K562 (cell line): ENCODE measurements around the gene C10orf90. TPM values are rescaled to one million over a fixed set of nuclear protein-coding genes. Genes with fewer than 3 reads are reported as not detected.

Source experiments
- ATAC-seq: fragments of 200-7000 bp; cut with Tn5 transposase; 3 replicates; pipeline ENCODE4 v1.9.1; 2020; ENCODE audit warnings: moderate library complexity
- BruUV-seq: library from RNA; stranded (reverse); fragments of 400-500 nt; replicated peaks from 2 replicates; lab custom pipeline; 2021; lab: Mats Ljungman, UMichigan
- CTCF ChIA-PET: fragments of 300-600 bp; formaldehyde crosslinking; extraction: SDS; loops from one replicate; lab custom pipeline; 2021; ENCODE audit warnings: low intra/inter-chr PET ratio; lab: Yijun Ruan, JAX
- POLR2A ChIA-PET: fragments of 300-600, 350-650 bp; sonication (Branson Sonifier 250); formaldehyde crosslinking; extraction: SDS; loops from one replicate; lab custom pipeline; 2021; ENCODE audit warnings: antibody characterized with exemption, inconsistent platforms; lab: Yijun Ruan, JAX
- DNase-seq, 4 experiments: peaks; one replicate each; pipeline versions ENCODE4 v3.0.0 to v3.0.0-alpha.2; 2011 to 2018; ENCODE audit warnings: low spot score in 3 of 4, mixed read lengths in 3 of 4; ENCODE audit errors: extremely low read depth in 1 of 4
- FAIRE-seq: peaks from 2 replicates; lab custom pipeline; 2011; peaks lifted over from hg19 to GRCh38; lab: Jason Lieb, UNC
- H2AFZ ChIP-seq: 2 replicates; pipeline ENCODE4 v1.6.0; 2011; ENCODE audit warnings: low read depth, low read length, control low read depth, inconsistent platforms
- H3K27ac ChIP-seq: fragments of 200-600 bp; 3 replicates; pipeline ENCODE4 v1.8.0; 2011; ENCODE audit warnings: low read depth, mild to moderate bottlenecking, control low read depth, inconsistent platforms, low read length, moderate library complexity, mixed read lengths; ENCODE audit errors: extremely low read depth
- H3K27me3 ChIP-seq, 2 experiments: fragments of 300-600 bp in 1 of 2; 2 replicates in 1 of 2; 3 replicates in 1 of 2; pipeline versions ENCODE4 v1.6.0 to v1.8.0; 2011; ENCODE audit warnings: inconsistent platforms in 2 of 2, low read length in 2 of 2, mild to moderate bottlenecking in 1 of 2, mixed read lengths in 1 of 2, moderate library complexity in 1 of 2; ENCODE audit not compliant: control insufficient read depth in 2 of 2, insufficient read depth in 2 of 2
- H3K36me3 ChIP-seq: fragments of 300-600 bp; 3 replicates; pipeline ENCODE4 v1.8.0; 2011; ENCODE audit warnings: mild to moderate bottlenecking, low read length, inconsistent platforms; ENCODE audit not compliant: control insufficient read depth, insufficient read depth
- H3K4me1 ChIP-seq, 2 experiments: fragments of 200-600 bp in 1 of 2; replicated peaks in 1 of 2; 2 replicates in 1 of 2; 3 replicates in 1 of 2; pipeline versions ENCODE4 v1.5.1 to v1.8.0; 2011; ENCODE audit warnings: inconsistent platforms in 2 of 2, low read length in 2 of 2, mild to moderate bottlenecking in 1 of 2, mixed read lengths in 1 of 2, moderate library complexity in 1 of 2; ENCODE audit not compliant: control insufficient read depth in 2 of 2, insufficient read depth in 2 of 2
- H3K4me2 ChIP-seq: 2 replicates; pipeline ENCODE4 v1.6.1; 2011; ENCODE audit warnings: low read length, control low read depth, inconsistent platforms, mixed read lengths; ENCODE audit not compliant: insufficient read depth
- H3K4me3 ChIP-seq: fragments of 200-600 bp; sonication (generic), shearing (Covaris generic); 2 replicates; pipeline ENCODE4 v1.5.1; 2016; ENCODE audit warnings: control low read depth, inconsistent platforms
- H3K79me2 ChIP-seq: fragments of 200-600 bp; 3 replicates; pipeline ENCODE4 v1.8.0; 2011; ENCODE audit warnings: low read length, inconsistent platforms; ENCODE audit not compliant: control insufficient read depth, insufficient read depth
- H3K9ac ChIP-seq, 2 experiments: 2 replicates each; pipeline versions ENCODE4 v1.6.0 to v1.6.1; 2011; ENCODE audit warnings: low read depth in 2 of 2, low read length in 2 of 2, control low read depth in 1 of 2, inconsistent platforms in 1 of 2, mild to moderate bottlenecking in 1 of 2, mixed read lengths in 1 of 2; ENCODE audit not compliant: insufficient read depth in 1 of 2
- H3K9me1 ChIP-seq: one replicate; pipeline ENCODE4 v1.6.0; 2011; ENCODE audit warnings: inconsistent platforms, mild to moderate bottlenecking, low read length, moderate library complexity; ENCODE audit not compliant: control insufficient read depth, insufficient read depth
- H3K9me3 ChIP-seq: replicated peaks from 2 replicates; pipeline ENCODE4 v1.5.1; 2011; ENCODE audit warnings: low read depth, low read length, inconsistent platforms; ENCODE audit not compliant: control insufficient read depth, insufficient read depth
- H4K20me1 ChIP-seq: replicated peaks from 2 replicates; pipeline ENCODE4 v1.6.1; 2011; ENCODE audit warnings: low read length, inconsistent platforms, mixed read lengths; ENCODE audit not compliant: control insufficient read depth, insufficient read depth
- WGBS: fragments of 100-300 bp; shearing (Covaris generic); methylation state at CpG from one replicate; pipeline ENCODE4 v1.1.6; 2016; ENCODE audit warnings: low coverage, mixed read lengths; ENCODE audit not compliant: insufficient coverage; ENCODE audit errors: missing lambda C conversion rate; 5-methylcytosine and 5-hydroxymethylcytosine counted together
- in situ Hi-C: fragments of 300-500 bp; cut with MboI; formaldehyde crosslinking; loops from 4 replicates; pipeline ENCODE4 v1.15.0; 2018; ENCODE audit warnings: inconsistent platforms, mixed read lengths
- intact Hi-C: fragments of 100-400 bp; cut with micrococcal nuclease; formaldehyde crosslinking; loops from 2 replicates; pipeline ENCODE4 v1.14.2; 2022
- polyA plus RNA-seq, 8 experiments: library from polyadenylated mRNA; depleted of rRNA in 4 of 8; stranded (reverse) in 5 of 8; unstranded in 3 of 8; fragments of >200 nt; fragmentation: Nextera tagmentation in 2 of 8; fragmentation: Illumina TruSeq in 1 of 8; extraction: Ambion mirVana in 2 of 8; extraction: Trizol in 1 of 8; gene quantifications; 2 replicates each; pipeline versions ENCODE4 v1.2.1 to v1.2.3, GENCODE V29; 2011 to 2014; ENCODE audit warnings: inconsistent platforms in 1 of 8, missing spikeins in 1 of 8
- total RNA-seq, 7 experiments: library from RNA; depleted of rRNA in 6 of 7; stranded (reverse); fragments of >200 nt in 6 of 7; fragmentation: Illumina TruSeq in 2 of 7; extraction: Trizol in 2 of 7; gene quantifications; 2 replicates each; pipeline versions ENCODE4 v1.2.1 to v1.2.3, GENCODE V29; 2011 to 2021; ENCODE audit warnings: low replicate concordance in 1 of 7
- TF ChIP-seq, protein P1 (sequence below): sonication (generic); formaldehyde crosslinking; IDR thresholded peaks from 2 replicates; pipeline ENCODE4 v1.8.0; 2022; ENCODE audit warnings: mild to moderate bottlenecking, missing genetic modification reagents
- TF ChIP-seq, protein P2 (sequence below): fragments of 450-650 bp; IDR thresholded peaks from 2 replicates; pipeline ENCODE4 v1.6.1; 2016; ENCODE audit warnings: low read depth, mild to moderate bottlenecking, moderate library complexity
- TF ChIP-seq, protein P3 (sequence below), 3 experiments: IDR thresholded peaks in 2 of 3; conservative IDR thresholded peaks in 1 of 3; 2 replicates each; pipeline ENCODE4 v1.5.1; 2011 to 2012; ENCODE audit warnings: low read length in 3 of 3, mild to moderate bottlenecking in 3 of 3, control low read depth in 2 of 3, improper control_type of control experiment in 1 of 3, inconsistent platforms in 1 of 3, low read depth in 1 of 3, mixed read lengths in 1 of 3, moderate library complexity in 1 of 3; ENCODE audit not compliant: insufficient read depth in 2 of 3

The C10orf90 gene
- total and polyA plus RNA-seq, 9 of the 15 experiments (the other 6 are each of a cell fraction or from before 2014, with no cell fraction given), result not detected

DNA sequence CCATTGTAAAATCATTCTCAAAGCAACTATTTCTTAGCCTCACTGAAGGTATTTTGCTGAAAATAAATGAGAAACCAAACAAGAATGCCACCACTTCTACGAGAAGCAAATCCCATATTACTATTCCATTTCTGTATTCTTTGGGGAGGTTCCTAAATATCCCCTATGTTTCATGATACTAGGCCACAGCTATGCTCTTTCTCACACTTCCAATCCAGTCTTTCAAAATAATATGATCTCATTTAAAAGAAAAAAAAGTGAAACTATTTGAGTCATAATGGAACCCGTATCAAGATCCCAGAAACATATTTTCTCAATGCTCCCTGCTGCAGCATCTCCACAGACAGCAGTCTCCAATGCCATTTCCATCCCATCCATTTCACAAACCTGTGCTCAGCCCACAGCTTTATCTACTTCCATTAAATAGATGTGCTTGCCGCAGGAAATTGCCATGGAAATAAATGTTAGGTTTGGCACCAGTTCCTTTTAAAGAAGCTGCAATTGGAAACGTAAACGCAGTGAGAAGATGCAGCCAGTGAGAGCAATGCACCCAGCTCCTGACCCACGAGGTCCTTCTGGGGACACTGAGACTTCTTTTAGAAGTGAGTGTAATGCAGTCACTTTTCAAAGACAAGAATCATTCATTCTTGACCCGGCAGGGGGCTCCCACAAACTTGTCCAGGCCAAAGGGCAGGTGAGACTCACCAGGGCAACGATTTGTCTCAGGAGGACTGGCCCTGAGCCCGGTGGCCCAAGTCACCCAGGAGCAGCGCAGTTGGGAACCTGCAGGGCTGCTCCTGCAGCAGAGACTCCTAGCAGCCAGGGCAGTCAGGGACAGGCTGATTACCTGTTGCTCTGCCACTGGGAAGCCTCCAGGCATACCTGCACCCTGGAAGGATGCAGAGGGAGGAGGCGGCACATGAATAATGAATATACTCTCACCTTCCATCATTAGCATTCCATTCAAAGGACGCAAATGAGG is 99.6 kb downstream of the C10orf90 start:
- Histone ChIP-seq H3K27ac (no peak overlapping the region), H2AFZ (no peak overlapping the region), H3K9me1 (no peaks in the 10 kb centered on the region), H3K9me3 (no peaks in the 10 kb centered on the region), H3K4me3 (no peak overlapping the region), H4K20me1 (no peaks in the 10 kb centered on the region), H3K79me2 (no peaks in the 10 kb centered on the region), H3K4me2 (no peak overlapping the region), H3K36me3 (no peaks in the 10 kb centered on the region), H3K9ac (no peak overlapping the region), H3K27me3 (no peaks in the 10 kb centered on the region), H3K4me1 (no peaks in the 10 kb centered on the region)
- intact Hi-C loops (no loop called here), in situ Hi-C loops (no loop called here)
- TF ChIP-seq, protein P1, sequence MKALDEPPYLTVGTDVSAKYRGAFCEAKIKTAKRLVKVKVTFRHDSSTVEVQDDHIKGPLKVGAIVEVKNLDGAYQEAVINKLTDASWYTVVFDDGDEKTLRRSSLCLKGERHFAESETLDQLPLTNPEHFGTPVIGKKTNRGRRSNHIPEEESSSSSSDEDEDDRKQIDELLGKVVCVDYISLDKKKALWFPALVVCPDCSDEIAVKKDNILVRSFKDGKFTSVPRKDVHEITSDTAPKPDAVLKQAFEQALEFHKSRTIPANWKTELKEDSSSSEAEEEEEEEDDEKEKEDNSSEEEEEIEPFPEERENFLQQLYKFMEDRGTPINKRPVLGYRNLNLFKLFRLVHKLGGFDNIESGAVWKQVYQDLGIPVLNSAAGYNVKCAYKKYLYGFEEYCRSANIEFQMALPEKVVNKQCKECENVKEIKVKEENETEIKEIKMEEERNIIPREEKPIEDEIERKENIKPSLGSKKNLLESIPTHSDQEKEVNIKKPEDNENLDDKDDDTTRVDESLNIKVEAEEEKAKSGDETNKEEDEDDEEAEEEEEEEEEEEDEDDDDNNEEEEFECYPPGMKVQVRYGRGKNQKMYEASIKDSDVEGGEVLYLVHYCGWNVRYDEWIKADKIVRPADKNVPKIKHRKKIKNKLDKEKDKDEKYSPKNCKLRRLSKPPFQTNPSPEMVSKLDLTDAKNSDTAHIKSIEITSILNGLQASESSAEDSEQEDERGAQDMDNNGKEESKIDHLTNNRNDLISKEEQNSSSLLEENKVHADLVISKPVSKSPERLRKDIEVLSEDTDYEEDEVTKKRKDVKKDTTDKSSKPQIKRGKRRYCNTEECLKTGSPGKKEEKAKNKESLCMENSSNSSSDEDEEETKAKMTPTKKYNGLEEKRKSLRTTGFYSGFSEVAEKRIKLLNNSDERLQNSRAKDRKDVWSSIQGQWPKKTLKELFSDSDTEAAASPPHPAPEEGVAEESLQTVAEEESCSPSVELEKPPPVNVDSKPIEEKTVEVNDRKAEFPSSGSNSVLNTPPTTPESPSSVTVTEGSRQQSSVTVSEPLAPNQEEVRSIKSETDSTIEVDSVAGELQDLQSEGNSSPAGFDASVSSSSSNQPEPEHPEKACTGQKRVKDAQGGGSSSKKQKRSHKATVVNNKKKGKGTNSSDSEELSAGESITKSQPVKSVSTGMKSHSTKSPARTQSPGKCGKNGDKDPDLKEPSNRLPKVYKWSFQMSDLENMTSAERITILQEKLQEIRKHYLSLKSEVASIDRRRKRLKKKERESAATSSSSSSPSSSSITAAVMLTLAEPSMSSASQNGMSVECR, result no peak
- TF ChIP-seq, protein P2, sequence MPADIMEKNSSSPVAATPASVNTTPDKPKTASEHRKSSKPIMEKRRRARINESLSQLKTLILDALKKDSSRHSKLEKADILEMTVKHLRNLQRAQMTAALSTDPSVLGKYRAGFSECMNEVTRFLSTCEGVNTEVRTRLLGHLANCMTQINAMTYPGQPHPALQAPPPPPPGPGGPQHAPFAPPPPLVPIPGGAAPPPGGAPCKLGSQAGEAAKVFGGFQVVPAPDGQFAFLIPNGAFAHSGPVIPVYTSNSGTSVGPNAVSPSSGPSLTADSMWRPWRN, result no peak
- TF ChIP-seq, protein P3, sequence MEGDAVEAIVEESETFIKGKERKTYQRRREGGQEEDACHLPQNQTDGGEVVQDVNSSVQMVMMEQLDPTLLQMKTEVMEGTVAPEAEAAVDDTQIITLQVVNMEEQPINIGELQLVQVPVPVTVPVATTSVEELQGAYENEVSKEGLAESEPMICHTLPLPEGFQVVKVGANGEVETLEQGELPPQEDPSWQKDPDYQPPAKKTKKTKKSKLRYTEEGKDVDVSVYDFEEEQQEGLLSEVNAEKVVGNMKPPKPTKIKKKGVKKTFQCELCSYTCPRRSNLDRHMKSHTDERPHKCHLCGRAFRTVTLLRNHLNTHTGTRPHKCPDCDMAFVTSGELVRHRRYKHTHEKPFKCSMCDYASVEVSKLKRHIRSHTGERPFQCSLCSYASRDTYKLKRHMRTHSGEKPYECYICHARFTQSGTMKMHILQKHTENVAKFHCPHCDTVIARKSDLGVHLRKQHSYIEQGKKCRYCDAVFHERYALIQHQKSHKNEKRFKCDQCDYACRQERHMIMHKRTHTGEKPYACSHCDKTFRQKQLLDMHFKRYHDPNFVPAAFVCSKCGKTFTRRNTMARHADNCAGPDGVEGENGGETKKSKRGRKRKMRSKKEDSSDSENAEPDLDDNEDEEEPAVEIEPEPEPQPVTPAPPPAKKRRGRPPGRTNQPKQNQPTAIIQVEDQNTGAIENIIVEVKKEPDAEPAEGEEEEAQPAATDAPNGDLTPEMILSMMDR (IDR thresholded peaks at IDR 0.05 in 2 of 3, conservative IDR thresholded peaks at IDR 0.05 in 1 of 3; ENCODE audit: insufficient read depth in 2 of 3, low read depth in 1 of 3, low read length in 3 of 3), result peak in 1 of 3 experiments; percentile 0; a peak in 1 of 6 replicates
- no peak for FAIRE-seq
- BruUV-seq, result no TSS peak
- ChIA-PET CTCF (no interaction called here), POLR2A (no interaction called here)
- DNase-seq, result peak in 1 of 4 experiments; percentile 5
- ATAC-seq, result no peak
- under 1% methylated on average over 12 of the region's 12 CpGs for WGBS
